ENCODE measurements around the gene SYT1. TPM values are rescaled to one million over a fixed set of nuclear protein-coding genes. Genes with fewer than 3 reads are reported as not detected.

SYT1 gene
- total RNA-seq, 5 donors from 2014 or later (not counting 1 experiment from before 2014, with no cell fraction given): 0.09 TPM; not detected in 3

GRCh38 chr12:79296133-79296532 lies 431.6 kb downstream of the SYT1 start:
- no peaks in the 10 kb centered on the region for H3K27me3 Mint-ChIP-seq
- H3K4me1 ChIP-seq (ENCODE audit: control insufficient read depth in 1 of 2, extremely low read depth in 1 of 2, insufficient read depth in 2 of 2, low read length in 2 of 2): no peaks in the 10 kb centered on the region
- H3K4me3 ChIP-seq (ENCODE audit: control insufficient read depth in 1 of 2, extremely low read depth in 1 of 2, low read length in 1 of 2): no peak overlapping the region
- H3K36me3 ChIP-seq (ENCODE audit: control insufficient read depth in 2 of 2, extremely low read depth in 1 of 2, insufficient read depth in 1 of 2, low read length in 1 of 2): no peaks in the 10 kb centered on the region
- no peak overlapping the region for H3K27ac ChIP-seq (ENCODE audit: low read length)
- no peak overlapping the region for H3K27ac Mint-ChIP-seq
- WGBS (ENCODE audit: insufficient coverage): 100% methylated on average over 1 of the region's 5 CpGs
- no peaks in the 10 kb centered on the region for H3K36me3 Mint-ChIP-seq
- no peaks in the 10 kb centered on the region for H3K9me3 Mint-ChIP-seq
- CTCF ChIA-PET: no interaction called here
- ATAC-seq (replicated peaks in 1 of 4) (no peak), DNase-seq (no peak)
- POLR2A ChIA-PET: no interaction called here
- H3K9me3 ChIP-seq: no peaks in the 10 kb centered on the region
- H3K4me1 Mint-ChIP-seq: no peaks in the 10 kb centered on the region
- no peak overlapping the region for H3K4me3 Mint-ChIP-seq
- no peaks in the 10 kb centered on the region for H3K27me3 ChIP-seq (replicated peaks in 1 of 2; ENCODE audit: control insufficient read depth in 2 of 2, extremely low read depth in 1 of 2, insufficient read depth in 2 of 2, low read length in 1 of 2)

GRCh38 chr12:79296871-79297270 lies 432.3 kb downstream of the SYT1 start:
- Mint-ChIP-seq H3K27ac (no peak overlapping the region), H3K4me1 (no peaks in the 10 kb centered on the region), H3K27me3 (no peaks in the 10 kb centered on the region), H3K4me3 (no peak overlapping the region), H3K36me3 (no peaks in the 10 kb centered on the region), H3K9me3 (no peaks in the 10 kb centered on the region)
- ChIA-PET POLR2A (no interaction called here), CTCF (no interaction called here)
- Histone ChIP-seq H3K27me3 (replicated peaks in 1 of 2; ENCODE audit: control insufficient read depth in 2 of 2, extremely low read depth in 1 of 2, insufficient read depth in 2 of 2, low read length in 1 of 2) (no peaks in the 10 kb centered on the region), H3K4me3 (ENCODE audit: control insufficient read depth in 1 of 2, extremely low read depth in 1 of 2, low read length in 1 of 2) (no peak overlapping the region), H3K36me3 (ENCODE audit: control insufficient read depth in 2 of 2, extremely low read depth in 1 of 2, insufficient read depth in 1 of 2, low read length in 1 of 2) (no peaks in the 10 kb centered on the region), H3K27ac (ENCODE audit: low read length) (no peak overlapping the region), H3K9me3 (no peaks in the 10 kb centered on the region), H3K4me1 (ENCODE audit: control insufficient read depth in 1 of 2, extremely low read depth in 1 of 2, insufficient read depth in 2 of 2, low read length in 2 of 2) (no peaks in the 10 kb centered on the region)
- ATAC-seq (replicated peaks in 1 of 4) (no peak), DNase-seq (no peak)
- WGBS (ENCODE audit: insufficient coverage): no CpG with 5 or more reads among the region's 4 CpGs

- H3K4me1 Mint-ChIP-seq: no peaks in the 10 kb centered on the region
- H3K4me3 Mint-ChIP-seq: no peak overlapping the region
- ATAC-seq (replicated peaks in 1 of 4) (no peak), DNase-seq (no peak)
- H3K9me3 Mint-ChIP-seq: peaks cover 0 to 5% (median 0%) of the 10 kb centered on the region in 3 donors
- Histone ChIP-seq H3K9me3 (no peaks in the 10 kb centered on the region), H3K4me1 (ENCODE audit: control insufficient read depth in 1 of 2, extremely low read depth in 1 of 2, insufficient read depth in 2 of 2, low read length in 2 of 2) (no peaks in the 10 kb centered on the region), H3K27me3 (replicated peaks in 1 of 2; ENCODE audit: control insufficient read depth in 2 of 2, extremely low read depth in 1 of 2, insufficient read depth in 2 of 2, low read length in 1 of 2) (no peaks in the 10 kb centered on the region), H3K4me3 (ENCODE audit: control insufficient read depth in 1 of 2, extremely low read depth in 1 of 2, low read length in 1 of 2) (no peak overlapping the region), H3K36me3 (ENCODE audit: control insufficient read depth in 2 of 2, extremely low read depth in 1 of 2, insufficient read depth in 1 of 2, low read length in 1 of 2) (no peaks in the 10 kb centered on the region), H3K27ac (ENCODE audit: low read length) (no peak overlapping the region)
- POLR2A ChIA-PET: no interaction called here
- H3K36me3 Mint-ChIP-seq: no peaks in the 10 kb centered on the region
- CTCF ChIA-PET: no interaction called here
- H3K27me3 Mint-ChIP-seq: no peaks in the 10 kb centered on the region
- H3K27ac Mint-ChIP-seq: no peak overlapping the region
Observed at GRCh38 chr12:79298506-79298905, 433.9 kb downstream of the SYT1 start.

GRCh38 chr12:79299447-79300198 lies 435.0 kb downstream of the SYT1 start:
- no peaks in the 10 kb centered on the region for H3K36me3 Mint-ChIP-seq
- no CpG with 5 or more reads among the region's 5 CpGs for WGBS (ENCODE audit: insufficient coverage)

GRCh38 chr12:79300199-79300568 lies 435.6 kb downstream of the SYT1 start:
- DNase-seq (no peak), ATAC-seq (replicated peaks in 1 of 4) (no peak)
- Histone ChIP-seq H3K9me3 (no peaks in the 10 kb centered on the region), H3K27ac (ENCODE audit: low read length) (no peak overlapping the region), H3K27me3 (replicated peaks in 1 of 2; ENCODE audit: control insufficient read depth in 2 of 2, extremely low read depth in 1 of 2, insufficient read depth in 2 of 2, low read length in 1 of 2) (no peaks in the 10 kb centered on the region), H3K36me3 (ENCODE audit: control insufficient read depth in 2 of 2, extremely low read depth in 1 of 2, insufficient read depth in 1 of 2, low read length in 1 of 2) (no peaks in the 10 kb centered on the region), H3K4me1 (ENCODE audit: control insufficient read depth in 1 of 2, extremely low read depth in 1 of 2, insufficient read depth in 2 of 2, low read length in 2 of 2) (no peaks in the 10 kb centered on the region), H3K4me3 (ENCODE audit: control insufficient read depth in 1 of 2, extremely low read depth in 1 of 2, low read length in 1 of 2) (no peak overlapping the region)
- Mint-ChIP-seq H3K27me3 (no peaks in the 10 kb centered on the region), H3K9me3 (peaks cover 0 to 11% (median 0%) of the 10 kb centered on the region in 3 donors), H3K4me1 (no peaks in the 10 kb centered on the region), H3K36me3 (no peaks in the 10 kb centered on the region), H3K27ac (no peak overlapping the region), H3K4me3 (no peak overlapping the region)
- WGBS (ENCODE audit: insufficient coverage): 98% methylated on average over 4 of the region's 5 CpGs
- POLR2A ChIA-PET: no interaction called here
- CTCF ChIA-PET: no interaction called here

More at GRCh38 chr12:79299447-79300198, 435.0 kb downstream of the SYT1 start:
- no peaks in the 10 kb centered on the region for H3K27me3 ChIP-seq (replicated peaks in 1 of 2; ENCODE audit: control insufficient read depth in 2 of 2, extremely low read depth in 1 of 2, insufficient read depth in 2 of 2, low read length in 1 of 2)
- no peak for DNase-seq
- H3K9me3 ChIP-seq: no peaks in the 10 kb centered on the region
- no peak overlapping the region for H3K4me3 Mint-ChIP-seq
- no peaks in the 10 kb centered on the region for H3K27me3 Mint-ChIP-seq
- H3K4me1 ChIP-seq (ENCODE audit: control insufficient read depth in 1 of 2, extremely low read depth in 1 of 2, insufficient read depth in 2 of 2, low read length in 2 of 2): no peaks in the 10 kb centered on the region
- no peaks in the 10 kb centered on the region for H3K4me1 Mint-ChIP-seq
- no peak overlapping the region for H3K27ac ChIP-seq (ENCODE audit: low read length)
- CTCF ChIA-PET: no interaction called here
- ATAC-seq (replicated peaks in 1 of 4): no peak
- H3K36me3 ChIP-seq (ENCODE audit: control insufficient read depth in 2 of 2, extremely low read depth in 1 of 2, insufficient read depth in 1 of 2, low read length in 1 of 2): no peaks in the 10 kb centered on the region
- H3K9me3 Mint-ChIP-seq: peaks cover 0 to 11% (median 0%) of the 10 kb centered on the region in 3 donors
- H3K27ac Mint-ChIP-seq: no peak overlapping the region
- POLR2A ChIA-PET: no interaction called here
- no peak overlapping the region for H3K4me3 ChIP-seq (ENCODE audit: control insufficient read depth in 1 of 2, extremely low read depth in 1 of 2, low read length in 1 of 2)

GRCh38 chr12:79301181-79301580 lies 436.6 kb downstream of the SYT1 start:
- H3K4me3 ChIP-seq (ENCODE audit: control insufficient read depth in 1 of 2, extremely low read depth in 1 of 2, low read length in 1 of 2): no peak overlapping the region
- WGBS (ENCODE audit: insufficient coverage): no CpG with 5 or more reads among the region's 3 CpGs
- no peaks in the 10 kb centered on the region for H3K4me1 ChIP-seq (ENCODE audit: control insufficient read depth in 1 of 2, extremely low read depth in 1 of 2, insufficient read depth in 2 of 2, low read length in 2 of 2)
- CTCF ChIA-PET: no interaction called here
- POLR2A ChIA-PET: no interaction called here
- H3K27ac ChIP-seq (ENCODE audit: low read length): no peak overlapping the region
- no peaks in the 10 kb centered on the region for H3K36me3 Mint-ChIP-seq
- no peak overlapping the region for H3K27ac Mint-ChIP-seq
- H3K27me3 ChIP-seq (replicated peaks in 1 of 2; ENCODE audit: control insufficient read depth in 2 of 2, extremely low read depth in 1 of 2, insufficient read depth in 2 of 2, low read length in 1 of 2): no peaks in the 10 kb centered on the region
- H3K4me1 Mint-ChIP-seq: no peaks in the 10 kb centered on the region
- peaks cover 0 to 11% (median 0%) of the 10 kb centered on the region in 3 donors for H3K9me3 Mint-ChIP-seq
- DNase-seq: no peak
- ATAC-seq (replicated peaks in 1 of 4): no peak
- H3K27me3 Mint-ChIP-seq: no peaks in the 10 kb centered on the region
- H3K9me3 ChIP-seq: no peaks in the 10 kb centered on the region
- H3K4me3 Mint-ChIP-seq: no peak overlapping the region
- no peaks in the 10 kb centered on the region for H3K36me3 ChIP-seq (ENCODE audit: control insufficient read depth in 2 of 2, extremely low read depth in 1 of 2, insufficient read depth in 1 of 2, low read length in 1 of 2)
